HG03342 (cell line): ENCODE measurements around the gene DDX42.
"Not testable (repeated sequence)": the region's sequence is repeated elsewhere in the genome, so short reads cannot be mapped to it uniquely, and the experiment has no call there.

Source experiments
- ATAC-seq: cut with Tn5 transposase; IDR thresholded peaks from one replicate; pipeline ENCODE4 v1.9.1; 2021; ENCODE audit warnings: mild to moderate bottlenecking, moderate library complexity; ENCODE audit not compliant: unreplicated experiment

DDX42 gene

DNA sequence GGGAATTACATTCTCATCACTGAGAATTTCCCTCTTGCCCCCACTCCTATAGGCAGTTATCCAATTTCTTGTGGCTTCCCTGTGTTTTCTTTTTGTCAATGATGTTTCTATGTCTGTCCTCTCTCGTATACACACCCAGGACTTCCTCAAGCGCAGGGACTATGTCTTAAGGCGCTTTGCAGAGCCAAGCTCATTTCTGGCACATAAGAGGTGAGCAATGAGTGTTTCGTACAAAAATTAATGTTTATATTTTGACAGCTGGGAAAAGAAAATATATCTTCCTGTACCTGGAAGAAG lies 947 bp downstream of the DDX42 start:
- no peak for ATAC-seq

DNA sequence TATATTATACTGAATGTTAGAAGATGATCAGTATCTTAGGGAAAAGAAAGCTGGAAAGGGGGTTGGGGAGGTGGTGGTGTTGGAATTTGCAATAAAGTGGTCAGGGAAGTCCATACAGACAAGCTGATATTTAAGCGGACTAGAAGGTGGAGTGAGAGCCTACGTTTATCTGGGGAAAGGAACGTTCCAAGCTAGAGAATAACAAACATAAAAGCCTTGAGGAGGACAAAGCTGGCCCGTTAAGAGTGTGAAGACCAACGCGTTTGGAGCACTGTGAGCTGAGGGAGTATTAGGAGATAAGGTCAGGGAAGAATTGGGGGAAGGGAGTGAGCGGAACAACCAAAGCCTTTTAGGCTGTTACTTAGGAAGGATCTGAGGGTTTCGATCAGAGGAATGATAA lies 1.4 kb downstream of the DDX42 start:
- no peak for ATAC-seq

DNA sequence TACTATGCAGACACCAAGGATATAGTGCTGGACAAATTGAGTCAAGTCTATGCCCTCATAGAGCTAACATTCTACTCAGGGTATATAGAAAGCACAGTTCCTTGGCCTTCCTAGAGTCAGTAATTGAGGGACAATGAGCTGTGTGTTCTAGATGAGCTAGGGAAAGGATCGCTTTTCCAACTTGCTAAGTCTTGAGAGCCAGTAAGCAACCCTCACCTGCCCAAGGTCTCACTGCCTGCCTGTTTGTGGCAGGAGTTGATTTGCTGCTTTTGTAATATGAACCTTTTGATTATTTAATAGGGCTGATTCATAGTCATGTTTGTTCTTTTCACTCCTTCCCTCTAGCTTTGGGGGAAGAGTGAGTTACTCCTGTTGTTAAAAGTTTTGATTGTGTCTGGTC lies 6.5 kb downstream of the DDX42 start:
- no peak for ATAC-seq

DNA sequence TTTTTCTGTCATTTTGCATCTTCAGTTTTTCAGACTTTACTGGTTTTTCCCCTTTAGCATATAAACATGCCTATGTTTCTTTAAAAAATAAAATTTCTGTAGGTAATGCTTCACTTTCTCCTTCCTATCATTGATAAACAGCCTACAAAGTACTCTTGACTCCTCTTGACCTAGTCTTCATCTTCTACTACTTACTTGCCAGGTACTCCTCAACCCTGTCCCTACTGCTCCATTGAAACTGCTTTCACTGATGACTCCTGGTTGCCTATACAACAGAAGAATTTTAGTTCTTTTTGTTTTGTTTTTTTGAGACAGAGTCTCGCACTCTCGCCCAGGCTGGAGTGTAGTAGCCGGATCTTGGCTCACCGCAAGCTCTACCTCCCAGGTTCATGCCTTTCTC lies 7.0 kb downstream of the DDX42 start:
- ATAC-seq = no peak

DNA sequence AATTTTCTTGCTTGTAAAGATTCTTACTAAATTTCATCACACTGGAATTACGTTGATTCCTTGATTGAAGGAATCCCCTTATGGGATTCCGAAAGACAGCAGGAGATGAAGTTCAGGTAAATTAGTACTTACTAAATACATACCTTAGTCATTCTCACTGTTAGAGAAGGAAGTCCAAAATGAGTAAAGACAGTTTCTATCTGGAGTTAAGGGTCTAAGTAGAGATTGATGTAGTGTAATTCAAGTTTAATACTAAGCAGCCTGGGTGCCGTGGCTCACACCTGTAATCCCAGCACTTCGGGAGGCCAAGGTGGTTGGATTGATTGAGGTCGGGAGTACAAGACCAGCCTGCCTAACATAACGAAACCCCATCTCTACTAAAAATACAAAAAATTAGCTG lies 9.6 kb downstream of the DDX42 start:
- no peak for ATAC-seq

DNA sequence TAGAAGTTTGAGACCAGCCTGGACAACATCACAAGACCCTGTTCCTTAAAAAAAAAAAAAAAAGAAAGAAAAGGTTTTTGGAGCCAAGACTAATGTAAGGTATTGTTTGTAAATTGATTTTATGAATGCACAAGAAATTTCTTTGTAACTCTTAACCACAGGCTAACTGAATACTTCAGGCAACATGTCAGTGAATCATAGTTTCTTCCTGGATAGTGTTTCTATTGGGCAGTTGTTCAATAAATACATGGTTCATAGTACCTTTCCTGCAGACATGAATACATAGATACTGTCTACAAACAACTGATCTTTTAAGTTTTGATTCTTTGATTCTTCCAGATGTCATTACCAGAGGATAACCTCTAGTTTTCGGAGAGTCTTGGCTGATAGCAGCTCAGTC lies 11.6 kb downstream of the DDX42 start:
- ATAC-seq = no peak

DNA sequence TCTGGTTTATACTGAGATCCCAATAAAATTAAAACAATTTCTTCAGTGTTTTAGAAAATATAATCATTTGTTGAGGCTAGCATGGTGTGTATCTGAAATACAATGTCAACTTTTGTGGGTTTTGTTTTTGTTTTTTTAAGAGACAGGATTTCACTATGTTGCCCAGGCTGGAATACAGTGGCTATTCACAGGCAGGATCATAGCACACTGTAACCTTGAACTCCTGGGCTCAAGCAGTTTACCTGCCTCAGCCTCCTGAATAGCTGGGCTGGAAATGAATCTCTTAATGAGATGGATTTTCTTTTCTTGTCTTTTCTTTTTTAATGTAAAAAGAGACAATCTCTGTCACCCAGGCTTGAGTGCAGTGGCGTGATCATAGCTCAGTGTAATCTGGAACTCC lies 12.1 kb downstream of the DDX42 start:
- ATAC-seq = no peak

DNA sequence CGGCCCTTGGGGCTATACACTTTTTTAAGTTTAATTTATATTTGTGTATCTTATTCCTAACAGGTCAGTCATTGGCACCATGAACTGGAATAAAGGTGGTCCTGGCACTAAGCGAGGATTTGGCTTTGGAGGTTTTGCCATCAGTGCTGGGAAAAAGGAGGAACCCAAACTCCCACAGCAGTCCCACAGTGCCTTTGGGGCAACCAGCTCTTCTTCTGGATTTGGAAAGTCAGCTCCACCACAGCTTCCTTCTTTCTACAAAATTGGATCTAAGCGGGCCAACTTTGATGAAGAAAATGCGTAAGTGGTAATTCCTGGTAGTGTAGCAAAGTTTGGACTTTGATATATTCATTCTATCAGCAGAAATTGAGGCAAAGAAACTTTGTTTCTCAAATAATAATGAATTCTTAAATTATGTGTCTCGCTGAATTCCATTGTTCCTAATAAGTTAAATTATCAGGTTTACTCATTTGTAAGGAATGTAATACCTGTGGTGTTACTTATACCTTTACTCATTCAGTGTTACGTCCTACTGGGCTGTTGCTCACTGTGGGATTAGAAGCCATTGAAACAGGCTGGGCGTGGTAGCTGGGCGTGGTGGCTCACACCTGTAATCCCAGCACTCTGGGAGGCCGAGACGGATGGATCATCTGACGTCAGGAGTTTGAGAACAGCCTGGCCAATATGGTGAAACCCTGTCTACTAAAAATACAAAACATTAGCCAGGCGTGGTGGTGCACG lies 13.2 kb downstream of the DDX42 start:
- ATAC-seq = no peak

DNA sequence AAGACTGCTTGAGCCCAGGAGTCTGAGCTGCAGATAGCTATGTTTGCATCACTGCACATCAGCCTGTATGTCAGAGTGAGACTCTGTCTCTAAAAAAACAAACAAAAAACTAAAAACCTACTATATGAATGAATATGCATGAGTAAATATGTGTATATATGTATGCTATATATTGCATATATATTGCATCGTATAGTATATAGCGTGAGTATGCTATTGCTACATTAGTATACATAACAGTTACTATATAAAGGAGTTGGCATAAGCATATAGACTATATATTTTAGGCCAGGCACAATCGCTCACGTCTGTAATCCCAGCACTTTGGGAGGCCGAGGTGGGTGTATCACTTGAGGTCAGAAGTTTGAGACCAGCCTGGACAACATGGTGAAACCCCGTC lies 16.1 kb downstream of the DDX42 start:
- no peak for ATAC-seq

DNA sequence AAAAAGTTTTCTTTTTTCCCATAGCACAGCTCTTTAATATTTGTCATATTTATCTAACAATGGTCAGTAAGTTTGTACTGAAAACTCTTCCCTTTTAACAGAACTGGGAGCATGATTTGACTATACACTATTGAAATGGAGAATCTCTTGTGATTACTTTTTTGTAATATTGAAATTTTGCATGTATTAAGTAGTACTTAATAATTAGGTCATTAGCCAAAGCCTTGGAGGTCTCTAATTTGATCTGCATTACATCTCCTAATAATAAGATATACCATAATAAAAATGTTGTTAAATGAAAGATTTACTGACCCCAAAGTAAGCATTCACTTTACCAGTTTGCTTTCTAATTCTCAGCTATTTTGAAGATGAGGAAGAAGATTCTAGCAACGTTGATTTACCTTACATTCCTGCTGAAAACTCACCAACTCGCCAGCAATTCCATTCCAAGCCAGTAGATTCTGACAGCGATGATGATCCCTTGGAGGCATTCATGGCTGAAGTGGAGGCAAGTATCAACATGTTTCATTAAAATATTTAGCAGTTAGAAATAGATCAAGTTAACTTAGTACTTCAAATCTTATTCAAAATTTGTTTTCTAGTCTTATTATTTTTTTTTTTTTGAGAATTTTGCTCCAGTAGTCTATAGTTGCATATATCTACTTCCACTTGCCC lies 18.2 kb downstream of the DDX42 start:
- ATAC-seq = no peak

DNA sequence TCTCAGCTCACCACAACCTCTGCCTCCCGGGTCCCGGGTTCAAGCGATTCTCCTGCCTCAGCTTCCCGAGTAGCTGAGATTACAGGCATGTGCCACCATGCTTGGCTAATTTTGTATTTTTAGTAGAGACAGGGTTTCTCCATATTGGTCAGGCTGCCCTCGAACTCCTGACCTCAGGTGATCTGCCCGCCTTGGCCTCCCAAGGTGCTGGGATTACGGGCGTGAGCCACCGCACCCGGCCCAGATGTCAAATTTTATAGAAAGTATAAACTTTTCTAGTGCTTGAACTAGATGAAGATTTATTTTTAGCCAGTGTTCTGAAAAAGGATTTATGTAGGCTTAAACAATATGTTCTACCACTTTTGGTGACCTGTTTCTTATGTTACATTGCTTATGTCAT lies 22.4 kb downstream of the DDX42 start:
- not testable (repeated sequence) for ATAC-seq

DNA sequence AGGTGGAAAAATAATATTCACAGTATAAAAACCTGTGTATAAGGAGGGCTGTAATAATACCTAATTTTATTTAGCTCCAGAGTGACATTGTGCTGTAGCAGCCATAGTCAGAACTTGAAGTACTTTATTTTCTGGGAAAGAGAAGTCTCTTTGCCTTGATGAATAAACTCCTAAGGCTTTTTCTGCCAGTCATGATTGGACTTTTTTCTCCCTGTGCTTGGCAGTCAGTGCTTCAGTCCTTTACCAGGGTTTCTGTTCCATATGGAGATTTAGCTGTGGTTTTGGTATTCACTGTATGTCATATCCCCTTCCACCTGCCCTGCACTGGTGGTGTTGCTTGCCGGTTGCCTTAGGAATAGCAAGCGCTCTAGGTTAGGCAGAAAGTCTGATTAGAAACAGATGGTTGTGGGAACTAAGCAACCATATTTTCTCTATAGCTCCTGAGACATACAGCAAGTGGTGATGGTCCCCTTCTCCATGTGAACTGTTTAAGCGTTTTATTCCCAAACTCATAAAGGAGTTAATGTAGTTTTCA lies 24.7 kb downstream of the DDX42 start:
- ATAC-seq = no peak

DNA sequence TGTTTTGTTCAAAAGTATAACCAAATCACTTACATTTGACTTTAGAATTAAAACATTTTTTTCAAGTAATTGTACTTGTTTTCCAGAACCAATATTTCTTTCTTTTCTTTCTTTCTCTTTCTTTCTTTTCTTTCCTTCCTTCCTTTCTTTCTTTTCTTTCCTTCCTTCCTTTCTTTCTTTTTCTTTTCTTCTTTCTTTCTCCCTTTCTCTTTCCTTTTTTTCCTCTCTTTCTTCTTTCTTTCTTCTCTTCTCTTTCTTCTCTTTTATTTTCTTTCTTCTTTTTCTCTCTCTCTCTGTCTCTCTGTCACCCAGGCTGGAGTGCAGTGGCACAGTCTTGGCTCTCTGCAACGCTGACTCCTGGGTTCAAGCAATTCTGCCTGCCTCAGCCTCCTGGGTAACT lies 26.8 kb downstream of the DDX42 start:
- no peak for ATAC-seq

DNA sequence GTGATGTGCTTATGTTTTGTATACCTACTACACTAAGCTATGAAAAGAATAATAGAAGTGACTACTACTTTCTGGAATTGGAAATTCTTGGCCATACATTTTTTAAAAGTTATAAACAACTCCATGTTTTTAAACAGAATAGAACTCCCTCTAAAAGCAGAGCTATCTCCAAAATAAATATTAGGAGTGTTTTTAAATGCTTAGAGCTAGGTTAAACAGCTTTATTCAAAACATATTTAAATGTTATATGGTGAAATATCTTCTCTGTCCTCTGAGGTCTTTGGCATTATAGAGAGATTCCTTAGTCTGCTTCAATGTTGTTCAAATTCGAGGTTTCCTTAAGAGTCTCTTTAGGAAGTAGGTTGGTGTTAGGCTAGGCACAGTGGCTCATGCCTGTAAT lies 30.4 kb downstream of the DDX42 start:
- ATAC-seq = no peak

DNA sequence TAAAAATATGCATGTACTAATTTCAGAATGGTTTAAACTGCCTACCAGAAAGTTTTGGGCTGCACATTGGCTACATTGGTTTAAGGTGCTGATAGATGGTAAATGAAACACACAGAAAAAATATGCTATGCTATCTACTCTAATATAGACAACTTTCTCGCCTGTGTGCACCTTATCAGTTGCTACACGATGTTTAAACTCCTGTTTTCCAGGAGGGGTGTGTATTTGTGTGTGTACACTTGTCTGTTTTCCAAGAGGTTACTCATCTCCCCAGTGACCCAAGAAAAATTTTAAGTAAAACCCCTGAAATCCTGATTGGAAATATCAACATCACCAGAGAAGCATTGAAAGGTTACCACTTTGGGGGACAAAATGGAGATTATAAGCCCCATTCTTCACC lies 31.6 kb downstream of the DDX42 start:
- ATAC-seq = no peak

DNA sequence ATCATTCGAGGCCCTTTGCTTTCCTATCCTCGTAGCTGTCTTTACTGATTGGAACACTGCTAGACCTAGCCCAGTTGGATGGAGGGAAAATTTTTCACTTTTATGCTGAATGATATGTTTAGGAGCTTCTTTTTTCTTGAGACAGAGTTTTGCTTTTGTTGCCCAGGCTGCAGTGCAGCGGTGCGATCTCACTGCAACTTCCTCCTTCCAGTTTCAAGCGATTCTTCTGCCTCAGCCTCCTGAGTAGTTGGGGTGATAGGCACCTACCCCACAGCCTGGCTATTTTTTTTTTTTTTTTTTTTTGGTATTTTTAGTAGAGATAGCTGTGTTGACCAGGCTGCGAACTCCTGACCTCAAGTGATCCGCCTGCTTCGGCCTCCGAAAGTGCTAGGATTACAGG lies 36.0 kb downstream of the DDX42 start:
- no peak for ATAC-seq

DNA sequence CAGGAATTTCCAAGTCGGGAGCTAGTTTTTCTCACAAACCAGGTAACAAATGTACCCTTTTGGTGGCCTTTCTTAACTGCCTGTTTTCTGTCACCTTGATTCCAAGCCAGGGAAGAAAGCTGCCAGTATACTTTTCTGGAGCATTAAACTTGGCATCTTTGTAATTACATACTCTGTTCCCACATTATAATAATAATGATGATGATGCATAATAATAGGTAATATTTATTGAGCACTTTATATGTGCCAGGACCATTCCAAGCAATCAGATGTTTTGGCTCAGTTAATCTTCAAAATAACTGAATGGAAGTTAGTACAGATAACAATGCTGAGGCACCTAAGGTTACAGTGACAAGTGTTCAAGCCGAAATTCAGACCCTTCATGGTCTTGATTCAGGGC lies 42.2 kb downstream of the DDX42 start:
- no peak for ATAC-seq

DNA sequence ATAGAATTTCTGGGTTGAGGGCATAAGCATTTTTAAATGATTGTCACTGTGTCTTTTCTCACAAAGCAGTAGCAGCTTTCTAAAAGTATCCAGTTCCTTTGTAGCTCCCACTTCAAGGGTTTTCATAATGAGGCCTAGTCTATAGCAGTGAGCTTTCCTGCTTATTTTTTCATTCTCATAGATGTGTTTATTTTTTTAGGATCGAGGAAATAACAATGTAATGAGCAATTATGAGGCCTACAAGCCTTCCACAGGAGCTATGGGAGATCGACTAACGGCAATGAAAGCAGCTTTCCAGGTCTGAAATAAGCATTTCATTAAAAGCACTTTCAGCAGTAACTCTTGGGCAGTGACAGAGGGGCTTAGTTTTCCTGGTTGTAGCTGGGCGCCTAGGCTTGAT lies 42.7 kb downstream of the DDX42 start:
- ATAC-seq = no peak

DNA sequence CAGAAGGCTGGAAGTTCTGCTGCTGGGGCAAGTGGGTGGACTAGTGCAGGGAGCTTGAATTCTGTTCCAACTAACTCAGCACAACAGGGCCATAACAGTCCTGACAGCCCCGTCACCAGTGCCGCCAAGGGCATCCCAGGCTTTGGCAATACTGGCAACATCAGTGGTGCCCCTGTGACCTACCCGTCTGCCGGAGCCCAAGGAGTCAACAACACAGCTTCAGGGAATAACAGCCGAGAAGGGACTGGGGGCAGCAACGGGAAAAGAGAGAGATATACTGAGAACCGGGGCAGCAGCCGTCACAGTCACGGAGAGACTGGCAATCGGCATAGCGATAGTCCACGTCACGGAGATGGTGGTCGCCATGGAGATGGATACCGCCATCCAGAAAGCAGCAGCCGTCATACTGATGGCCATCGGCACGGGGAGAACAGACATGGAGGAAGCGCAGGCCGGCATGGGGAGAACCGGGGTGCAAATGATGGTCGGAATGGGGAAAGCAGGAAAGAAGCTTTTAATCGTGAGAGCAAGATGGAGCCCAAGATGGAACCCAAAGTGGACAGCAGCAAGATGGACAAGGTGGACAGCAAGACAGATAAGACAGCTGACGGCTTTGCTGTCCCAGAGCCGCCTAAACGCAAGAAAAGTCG lies 43.9 kb downstream of the DDX42 start:
- no peak for ATAC-seq

DNA sequence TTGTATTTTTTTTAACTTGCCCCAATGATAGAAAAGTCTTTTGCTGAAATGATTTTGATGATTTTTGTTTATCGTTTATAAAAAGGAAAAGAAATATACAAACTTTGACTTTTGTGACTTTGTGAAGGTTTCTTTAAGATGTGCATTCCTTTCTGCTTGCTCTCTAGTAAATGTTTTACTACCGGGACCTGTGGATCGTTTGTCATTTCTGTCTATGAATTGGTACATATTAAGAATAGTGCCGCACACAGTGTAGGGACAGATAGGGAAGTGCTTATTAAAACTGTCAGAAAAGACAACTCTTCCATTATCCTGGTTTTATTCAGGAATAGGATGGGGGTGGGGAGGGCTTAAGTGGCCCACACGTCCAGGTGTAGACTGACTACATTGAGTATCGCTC lies 45.2 kb downstream of the DDX42 start:
- no peak for ATAC-seq

DNA sequence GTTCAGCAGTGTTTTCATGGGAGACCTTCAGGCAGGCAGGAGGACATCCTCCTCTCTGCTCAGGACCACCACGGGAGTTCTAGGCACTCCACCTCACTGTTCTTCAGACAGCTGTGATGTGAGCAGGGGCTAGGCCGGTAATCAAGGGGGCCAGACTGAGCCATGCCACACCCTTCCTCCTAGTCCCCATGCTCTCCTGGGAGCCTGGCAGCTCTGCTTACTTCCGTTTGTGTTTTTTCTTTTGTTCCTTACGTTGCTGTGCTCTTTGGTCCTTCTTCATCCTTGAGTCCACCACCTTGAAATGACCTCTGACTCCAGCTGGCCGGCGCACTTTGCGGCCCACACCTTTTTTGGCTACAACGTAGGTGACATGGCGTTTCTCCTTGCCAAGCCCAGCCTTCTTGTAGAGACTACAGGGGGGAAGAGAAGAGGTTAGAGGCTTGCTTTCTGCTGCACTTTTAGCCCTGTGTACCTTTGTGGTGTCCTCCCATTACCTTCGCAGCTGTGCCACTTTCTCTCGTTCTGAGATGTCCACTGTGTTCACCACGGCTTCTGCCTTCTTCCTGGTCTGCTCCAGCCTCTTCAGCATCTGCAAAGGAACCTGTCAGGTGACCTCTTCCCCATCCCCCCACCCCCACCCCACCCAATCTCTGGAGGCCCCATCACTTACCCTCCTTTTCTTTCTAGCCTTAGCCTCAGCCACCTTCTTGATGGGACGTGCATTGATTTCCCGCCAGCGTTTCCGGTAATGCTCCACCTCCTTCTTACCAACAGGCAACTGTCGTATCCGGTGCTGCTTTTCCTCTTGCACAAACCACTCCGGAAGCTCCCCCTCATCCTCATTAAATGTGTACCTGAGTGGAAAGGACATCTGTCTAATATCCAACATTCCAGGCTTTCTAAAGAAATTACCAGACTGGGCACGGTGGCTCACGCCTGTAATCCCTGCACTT lies 45.9 kb downstream of the DDX42 start:
- ATAC-seq = no peak
